Liver (tissue), 9 donors: ENCODE measurements around the gene SMYD3. TPM values are rescaled to one million over a fixed set of nuclear protein-coding genes. Genes with fewer than 3 reads are reported as not detected.

Experiments used
- DNase-seq: peaks from one replicate; pipeline ENCODE4 v3.0.0-alpha.2; 2017; ENCODE audit warnings: low spot score
- H3K27ac ChIP-seq, 2 donors: one replicate each; pipeline ENCODE4 v1.7.0; 2013; ENCODE audit warnings: inconsistent platforms in 2 of 2, low read length in 2 of 2, control low read depth in 1 of 2, low read depth in 1 of 2, mild to moderate bottlenecking in 1 of 2
- H3K27me3 ChIP-seq, 4 donors: one replicate each; pipeline versions ENCODE4 v1.6.1 to v1.7.0; 2013; ENCODE audit warnings: low read length in 3 of 4, inconsistent platforms in 1 of 4, mild to moderate bottlenecking in 1 of 4, moderate library complexity in 1 of 4; ENCODE audit not compliant: control insufficient read depth in 4 of 4, insufficient read depth in 4 of 4
- H3K36me3 ChIP-seq, 4 donors: one replicate each; pipeline versions ENCODE4 v1.6.1 to v1.7.0; 2013; ENCODE audit warnings: low read length in 3 of 4, mild to moderate bottlenecking in 3 of 4, low read depth in 1 of 4, moderate library complexity in 1 of 4; ENCODE audit not compliant: control insufficient read depth in 4 of 4, insufficient read depth in 3 of 4
- H3K4me1 ChIP-seq, 4 donors: one replicate each; pipeline versions ENCODE4 v1.6.1 to v1.7.0; 2013; ENCODE audit warnings: low read length in 3 of 4, mild to moderate bottlenecking in 3 of 4, moderate library complexity in 1 of 4; ENCODE audit not compliant: control insufficient read depth in 4 of 4, insufficient read depth in 4 of 4
- H3K4me3 ChIP-seq, 3 donors: one replicate each; pipeline versions ENCODE4 v1.6.1 to v1.7.0; 2013; ENCODE audit warnings: low read length in 3 of 3, control low read depth in 1 of 3, low read depth in 1 of 3, mild to moderate bottlenecking in 1 of 3
- H3K9ac ChIP-seq, 2 donors: one replicate each; pipeline ENCODE4 v1.7.0; 2013; ENCODE audit warnings: low read length in 2 of 2, mild to moderate bottlenecking in 2 of 2, moderate library complexity in 2 of 2, control low read depth in 1 of 2, low read depth in 1 of 2
- H3K9me3 ChIP-seq, 4 donors: one replicate each; pipeline versions ENCODE4 v1.6.1 to v1.7.0; 2013; ENCODE audit warnings: low read length in 3 of 4; ENCODE audit not compliant: control insufficient read depth in 4 of 4
- ATF3 ChIP-seq: IDR thresholded peaks from 2 replicates; pipeline ENCODE4 v1.6.1; 2016; ENCODE audit warnings: antibody characterized with exemption
- EGR1 ChIP-seq, 2 donors: IDR thresholded peaks; 2 replicates each; pipeline ENCODE4 v1.6.1; 2016 to 2018; ENCODE audit warnings: antibody characterized with exemption in 2 of 2, low read depth in 2 of 2
- FOXA1 ChIP-seq: IDR thresholded peaks from 2 replicates; pipeline ENCODE4 v1.6.1; 2016; ENCODE audit warnings: antibody characterized with exemption
- FOXA2 ChIP-seq: IDR thresholded peaks from 2 replicates; pipeline ENCODE4 v1.6.1; 2016; ENCODE audit warnings: antibody characterized with exemption
- GABPA ChIP-seq, 2 donors: IDR thresholded peaks in 1 of 2; conservative IDR thresholded peaks in 1 of 2; 2 replicates each; pipeline ENCODE4 v1.6.1; 2016; ENCODE audit warnings: antibody characterized with exemption in 2 of 2, mild to moderate bottlenecking in 1 of 2, moderate library complexity in 1 of 2
- HNF4A ChIP-seq, 2 donors: conservative IDR thresholded peaks; 2 replicates each; pipeline ENCODE4 v1.6.1; 2016; ENCODE audit warnings: antibody characterized with exemption in 2 of 2, mild to moderate bottlenecking in 2 of 2
- HNF4G ChIP-seq: IDR thresholded peaks from 2 replicates; pipeline ENCODE4 v1.6.1; 2016; ENCODE audit warnings: antibody characterized with exemption
- JUND ChIP-seq, 2 donors: IDR thresholded peaks; 2 replicates each; pipeline ENCODE4 v1.6.1; 2016; ENCODE audit warnings: antibody characterized with exemption in 2 of 2
- MAX ChIP-seq: IDR thresholded peaks from 2 replicates; pipeline ENCODE4 v1.6.1; 2016; ENCODE audit warnings: antibody characterized with exemption
- NR2F2 ChIP-seq: IDR thresholded peaks from 2 replicates; pipeline ENCODE4 v1.6.1; 2016; ENCODE audit warnings: antibody characterized with exemption
- RAD21 ChIP-seq, 2 donors: IDR thresholded peaks; 2 replicates each; pipeline ENCODE4 v1.6.1; 2016; ENCODE audit warnings: antibody characterized with exemption in 2 of 2, mild to moderate bottlenecking in 2 of 2
- REST ChIP-seq: IDR thresholded peaks from 2 replicates; pipeline ENCODE4 v1.6.1; 2016; ENCODE audit warnings: antibody characterized with exemption, mild to moderate bottlenecking
- RXRA ChIP-seq, 2 donors: IDR thresholded peaks; 2 replicates each; pipeline ENCODE4 v1.6.1; 2017 to 2018; ENCODE audit warnings: antibody characterized with exemption in 2 of 2, mild to moderate bottlenecking in 1 of 2
- SP1 ChIP-seq: IDR thresholded peaks from 2 replicates; pipeline ENCODE4 v1.6.1; 2018; ENCODE audit warnings: antibody characterized with exemption, mild to moderate bottlenecking
- TAF1 ChIP-seq: conservative IDR thresholded peaks from 2 replicates; pipeline ENCODE4 v1.6.1; 2016; ENCODE audit warnings: antibody characterized with exemption, mild to moderate bottlenecking
- YY1 ChIP-seq: IDR thresholded peaks from 2 replicates; pipeline ENCODE4 v1.6.1; 2016; ENCODE audit warnings: antibody characterized with exemption, mild to moderate bottlenecking
- ZBTB33 ChIP-seq: IDR thresholded peaks from 2 replicates; pipeline ENCODE4 v1.6.1; 2016; ENCODE audit warnings: antibody characterized with exemption
- WGBS: extraction: QIAGEN DNeasy Blood & Tissue Kit; methylation state at CpG from one replicate; pipeline ENCODE4 v1.1.7; 2013; 5-methylcytosine and 5-hydroxymethylcytosine counted together
- polyA plus RNA-seq, 2 donors: library from polyadenylated mRNA; stranded (reverse) in 1 of 2; unstranded in 1 of 2; fragments of 200-250 nt in 1 of 2; fragments of >200 nt in 1 of 2; fragmentation: Nextera tagmentation in 1 of 2; extraction: Ambion mirVana in 1 of 2; gene quantifications; one replicate each; pipeline versions ENCODE4 v1.2.1 to v1.2.3, GENCODE V29; 2013 to 2015
- total RNA-seq, 2 donors: library from RNA; depleted of rRNA; stranded (reverse); fragments of >200 nt; gene quantifications; one replicate each; pipeline ENCODE4 v1.2.3, GENCODE V29; 2014
- donor health status: healthy.
- donor health status: healthy.
- donor health status: healthy.
- donor health status: healthy.
- donor health status: healthy.

Gene SMYD3
- total and polyA plus RNA-seq, 4 donors, result 3.1 to 9.1 (median 8.0) TPM

- Histone ChIP-seq H3K9ac (no peak overlapping the region), H3K4me3 (no peak overlapping the region), H3K36me3 (no peaks in the 10 kb centered on the region), H3K9me3 (no peaks in the 10 kb centered on the region), H3K27ac (no peak overlapping the region), H3K4me1 (no peaks in the 10 kb centered on the region), H3K27me3 (no peaks in the 10 kb centered on the region)
- TF ChIP-seq ATF3 (no peak), REST (no peak), YY1 (no peak), EGR1 (IDR thresholded peaks at IDR 0.05; ENCODE audit: low read depth in 2 of 2) (no peak), RAD21 (IDR thresholded peaks at IDR 0.05) (no peak), ZBTB33 (no peak), MAX (no peak), JUND (IDR thresholded peaks at IDR 0.05) (no peak), NR2F2 (no peak), RXRA (IDR thresholded peaks at IDR 0.05) (no peak)
- no peak for DNase-seq
Measured at GRCh38 chr1:246483569-246483933, 23.5 kb downstream of the SMYD3 start.

- H3K4me3 ChIP-seq, result no peak overlapping the region
- no peak overlapping the region for H3K27ac ChIP-seq
- H3K9ac ChIP-seq, result no peak overlapping the region
- no peaks in the 10 kb centered on the region for H3K9me3 ChIP-seq
- no peaks in the 10 kb centered on the region for H3K27me3 ChIP-seq
- TF ChIP-seq EGR1 (IDR thresholded peaks at IDR 0.05; ENCODE audit: low read depth in 2 of 2) (no peak), GABPA (IDR thresholded peaks at IDR 0.05 in 1 of 2, conservative IDR thresholded peaks at IDR 0.05 in 1 of 2) (no peak), ATF3 (no peak), RXRA (IDR thresholded peaks at IDR 0.05) (no peak), JUND (IDR thresholded peaks at IDR 0.05) (no peak), TAF1 (no peak), MAX (no peak), RAD21 (IDR thresholded peaks at IDR 0.05) (no peak), HNF4A (conservative IDR thresholded peaks at IDR 0.05) (no peak), SP1 (no peak), REST (no peak), YY1 (no peak), FOXA2 (no peak), FOXA1 (no peak), HNF4G (no peak), NR2F2 (no peak), ZBTB33 (no peak)
- no peaks in the 10 kb centered on the region for H3K36me3 ChIP-seq
- 68% methylated on average over 4 of the region's 4 CpGs for WGBS
- H3K4me1 ChIP-seq, result no peaks in the 10 kb centered on the region
- no peak for DNase-seq
Measured at GRCh38 chr1:246482805-246483568, 24.1 kb downstream of the SMYD3 start.
